HepG2 (cell line): Measurements from ENCODE around the gene KCNQ2. TPM values are rescaled to one million over a fixed set of nuclear protein-coding genes. Genes with fewer than 3 reads are reported as not detected.

Experiments used
- ASH2L ChIP-seq: fragments of 300-600, 200-600 bp; sonication (generic); IDR thresholded peaks from 2 replicates; pipeline ENCODE4 v1.7.0; 2017; ENCODE audit warnings: low read depth, mild to moderate bottlenecking, moderate library complexity, mixed read lengths, low read length; ENCODE audit not compliant: insufficient read length
- BORCS8-MEF2B ChIP-seq: sonication (generic); formaldehyde crosslinking; IDR thresholded peaks from 2 replicates; pipeline ENCODE4 v1.8.0; 2022; ENCODE audit warnings: mild to moderate bottlenecking, missing genetic modification reagents
- CREM ChIP-seq, 2 experiments: sonication (generic) in 1 of 2; formaldehyde crosslinking in 1 of 2; IDR thresholded peaks; 2 replicates each; pipeline versions ENCODE4 v1.4.0 to v1.6.1; 2016 to 2020; ENCODE audit warnings: antibody characterized with exemption in 1 of 2, mild to moderate bottlenecking in 1 of 2, missing genetic modification reagents in 1 of 2
- FOXA1 ChIP-seq, 2 experiments: fragments of 450-650 bp in 1 of 2; sonication (generic) in 1 of 2; formaldehyde crosslinking in 1 of 2; IDR thresholded peaks; 2 replicates each; pipeline versions ENCODE4 v1.4.0 to v1.6.1; 2016 to 2020; ENCODE audit warnings: missing genetic modification reagents in 1 of 2
- GATAD1 ChIP-seq: IDR thresholded peaks from 2 replicates; pipeline ENCODE4 v1.6.1; 2016; ENCODE audit warnings: missing genetic modification reagents, missing compliant biosample characterization
- GATAD2A ChIP-seq: IDR thresholded peaks from 2 replicates; pipeline ENCODE4 v1.6.1; 2016
- KDM6A ChIP-seq: IDR thresholded peaks from 2 replicates; pipeline ENCODE4 v1.6.1; 2016; ENCODE audit warnings: low read depth
- NR1H2 ChIP-seq: sonication (generic); formaldehyde crosslinking; IDR thresholded peaks from 2 replicates; pipeline ENCODE4 v1.8.1; 2022; ENCODE audit warnings: low read depth, missing genetic modification reagents, borderline replicate concordance
- TEAD3 ChIP-seq: optimal IDR thresholded peaks from 2 replicates; pipeline ENCODE3; 2016; ENCODE audit warnings: borderline replicate concordance
- ZNF12 ChIP-seq: sonication (generic); formaldehyde crosslinking; IDR thresholded peaks from 2 replicates; pipeline ENCODE4 v1.5.0; 2020; ENCODE audit warnings: missing genetic modification reagents
- ZNF225 ChIP-seq: sonication (generic); formaldehyde crosslinking; IDR thresholded peaks from 2 replicates; pipeline ENCODE4 v1.4.0; 2020; ENCODE audit warnings: mild to moderate bottlenecking, missing genetic modification reagents
- ZNF354B ChIP-seq: sonication (generic); formaldehyde crosslinking; IDR thresholded peaks from 2 replicates; pipeline ENCODE4 v1.8.0; 2022; ENCODE audit warnings: mild to moderate bottlenecking, missing genetic modification reagents
- ZNF678 ChIP-seq: sonication (generic); formaldehyde crosslinking; IDR thresholded peaks from 2 replicates; pipeline ENCODE4 v1.4.0; 2020; ENCODE audit warnings: mild to moderate bottlenecking, missing genetic modification reagents
- ZNF788 ChIP-seq: sonication (generic); formaldehyde crosslinking; IDR thresholded peaks from 2 replicates; pipeline ENCODE4 v1.5.0; 2020; ENCODE audit warnings: mild to moderate bottlenecking, missing genetic modification reagents, borderline replicate concordance
- ZNF878 ChIP-seq: sonication (generic); formaldehyde crosslinking; IDR thresholded peaks from 2 replicates; pipeline ENCODE4 v1.8.1; 2023; ENCODE audit warnings: mild to moderate bottlenecking, missing genetic modification reagents, moderate library complexity
- polyA plus RNA-seq, 8 experiments: library from polyadenylated mRNA; depleted of rRNA in 3 of 8; stranded (reverse) in 7 of 8; unstranded in 1 of 8; fragments of >200 nt; fragmentation: Illumina TruSeq in 4 of 8; extraction: Trizol in 4 of 8; gene quantifications; 2 replicates each; pipeline versions ENCODE4 v1.2.1 to v1.2.3, GENCODE V29; 2011 to 2016; ENCODE audit warnings: low read depth in 4 of 8, missing spikeins in 1 of 8, mixed read lengths in 1 of 8; ENCODE audit not compliant: insufficient read depth in 1 of 8
- total RNA-seq, 5 experiments: library from RNA; depleted of rRNA; stranded (reverse); fragments of >200 nt; fragmentation: Illumina TruSeq; extraction: Trizol; gene quantifications; 2 replicates each; pipeline ENCODE4 v1.2.3, GENCODE V29; 2016; ENCODE audit warnings: low read depth in 1 of 5
- TF ChIP-seq, protein P1 (sequence below): IDR thresholded peaks from 2 replicates; pipeline ENCODE4 v1.6.1; 2012; ENCODE audit warnings: inconsistent platforms
- TF ChIP-seq, protein P2 (sequence below): sonication (generic); formaldehyde crosslinking; IDR thresholded peaks from 2 replicates; pipeline ENCODE4 v1.5.1; 2020; ENCODE audit warnings: mild to moderate bottlenecking, missing genetic modification reagents, borderline replicate concordance
- TF ChIP-seq, protein P3 (sequence below): sonication (generic); formaldehyde crosslinking; IDR thresholded peaks from 2 replicates; pipeline ENCODE4 v1.4.0; 2020; ENCODE audit warnings: missing genetic modification reagents, low read depth, mild to moderate bottlenecking, borderline replicate concordance
- TF ChIP-seq, protein P4 (sequence below): IDR thresholded peaks from 2 replicates; pipeline ENCODE4 v1.6.1; 2016; ENCODE audit warnings: missing compliant biosample characterization, missing genetic modification reagents, borderline replicate concordance
- TF ChIP-seq, protein P5 (sequence below): sonication (generic); formaldehyde crosslinking; IDR thresholded peaks from 2 replicates; pipeline ENCODE4 v1.9.0; 2021; ENCODE audit warnings: missing genetic modification reagents, mild to moderate bottlenecking, borderline replicate concordance
- TF ChIP-seq, protein P6 (sequence below): sonication (generic); formaldehyde crosslinking; IDR thresholded peaks from 2 replicates; pipeline ENCODE4 v1.5.1; 2020; ENCODE audit warnings: mild to moderate bottlenecking, missing genetic modification reagents

The KCNQ2 gene
- total and polyA plus RNA-seq, 2 of the 13 experiments (the other 11 are each of a cell fraction or from before 2014, with no cell fraction given), result not detected

DNA sequence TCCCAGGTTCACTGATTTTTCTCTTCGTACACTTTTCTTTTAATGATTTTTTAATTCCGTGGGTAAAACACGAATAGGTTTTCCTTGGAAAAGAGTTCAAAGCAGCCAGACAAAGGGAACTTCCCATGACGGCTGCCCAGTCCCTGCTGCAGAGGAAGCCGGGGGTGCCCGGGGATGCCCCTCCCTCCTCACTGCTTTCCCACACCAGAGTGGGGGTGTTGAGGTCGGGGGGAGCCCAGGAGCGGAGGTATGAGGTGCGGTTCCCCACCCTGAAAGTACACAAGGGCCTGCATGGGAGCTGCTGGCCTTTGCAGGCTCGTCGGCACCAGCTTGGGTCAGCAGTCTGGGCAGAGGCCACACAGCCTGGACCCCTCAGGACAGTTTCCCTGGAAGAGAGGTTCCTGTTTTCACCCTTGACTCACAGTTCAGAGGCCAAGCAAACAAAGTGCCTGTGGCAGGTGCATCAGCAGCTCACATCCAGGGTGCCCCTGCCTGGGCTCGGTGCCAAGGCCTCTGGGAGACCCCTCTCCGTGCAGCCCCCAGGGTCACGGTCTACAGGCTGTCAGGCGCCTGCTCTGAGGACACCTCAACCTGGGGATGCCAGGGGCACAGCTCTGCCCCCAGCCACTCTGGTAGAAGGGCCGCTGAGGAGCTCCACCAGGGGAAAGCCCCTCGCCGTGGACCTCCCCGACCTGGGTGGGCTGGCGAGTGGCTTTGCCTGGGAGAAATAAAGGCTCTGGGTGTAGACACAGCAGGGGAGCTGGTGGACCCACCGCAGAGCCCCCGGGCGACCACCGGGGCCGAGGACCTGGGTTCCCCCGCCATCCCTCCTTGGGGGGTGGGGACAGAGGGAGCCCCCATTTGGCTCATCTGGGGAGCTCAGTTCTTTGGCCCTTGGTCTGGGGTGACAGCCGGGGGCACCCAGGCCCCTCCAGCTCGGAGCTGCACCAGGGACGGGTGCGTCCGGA lies 95.9 kb downstream of the KCNQ2 start (continued):
- TF ChIP-seq, protein P1, sequence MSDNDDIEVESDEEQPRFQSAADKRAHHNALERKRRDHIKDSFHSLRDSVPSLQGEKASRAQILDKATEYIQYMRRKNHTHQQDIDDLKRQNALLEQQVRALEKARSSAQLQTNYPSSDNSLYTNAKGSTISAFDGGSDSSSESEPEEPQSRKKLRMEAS, result no peak
- TF ChIP-seq ZNF878 (CRISPR knock-in tag) (no peak), ASH2L (no peak), BORCS8-MEF2B (CRISPR knock-in tag) (0 out of 2 replicates have a peak, but pooled peaks have one; percentile 57), GATAD2A (CRISPR knock-in tag) (peak; percentile 24; the same call in 1 of the 2 replicates), ZNF354B (CRISPR knock-in tag) (no peak), NR1H2 (CRISPR knock-in tag) (no peak), CREM (IDR thresholded peaks at IDR 0.05) (no peak), CREM (CRISPR knock-in tag; IDR thresholded peaks at IDR 0.05) (no peak), ZNF12 (CRISPR knock-in tag) (no peak), TEAD3 (CRISPR knock-in tag) (peak; percentile 39), ZNF678 (CRISPR knock-in tag) (peak; percentile 48; the same call in 1 of the 2 replicates), FOXA1 (IDR thresholded peaks at IDR 0.05) (no peak), FOXA1 (CRISPR knock-in tag; IDR thresholded peaks at IDR 0.05) (peak; percentile 4; the same call in 1 of the 2 replicates), ZNF225 (CRISPR knock-in tag) (no peak; the same call in 1 of the 2 replicates), GATAD1 (CRISPR knock-in tag) (no peak), ZNF788 (no peak), KDM6A (CRISPR knock-in tag) (no peak)
- TF ChIP-seq, protein P2, sequence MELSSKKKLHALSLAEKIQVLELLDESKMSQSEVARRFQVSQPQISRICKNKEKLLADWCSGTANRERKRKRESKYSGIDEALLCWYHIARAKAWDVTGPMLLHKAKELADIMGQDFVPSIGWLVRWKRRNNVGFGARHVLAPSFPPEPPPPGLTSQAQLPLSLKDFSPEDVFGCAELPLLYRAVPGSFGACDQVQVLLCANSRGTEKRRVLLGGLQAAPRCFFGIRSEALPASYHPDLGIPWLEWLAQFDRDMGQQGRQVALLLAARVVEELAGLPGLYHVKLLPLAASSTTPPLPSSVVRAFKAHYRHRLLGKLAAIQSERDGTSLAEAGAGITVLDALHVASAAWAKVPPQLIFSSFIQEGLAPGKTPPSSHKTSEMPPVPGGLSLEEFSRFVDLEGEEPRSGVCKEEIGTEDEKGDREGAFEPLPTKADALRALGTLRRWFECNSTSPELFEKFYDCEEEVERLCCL, result no peak
- TF ChIP-seq, protein P3, sequence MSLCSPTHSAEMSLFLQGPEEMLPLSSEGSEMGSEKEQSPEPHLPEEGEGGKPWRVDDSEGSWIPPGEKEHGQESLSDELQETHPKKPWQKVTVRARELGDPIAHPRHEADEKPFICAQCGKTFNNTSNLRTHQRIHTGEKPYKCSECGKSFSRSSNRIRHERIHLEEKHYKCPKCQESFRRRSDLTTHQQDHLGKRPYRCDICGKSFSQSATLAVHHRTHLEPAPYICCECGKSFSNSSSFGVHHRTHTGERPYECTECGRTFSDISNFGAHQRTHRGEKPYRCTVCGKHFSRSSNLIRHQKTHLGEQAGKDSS, result no peak
- TF ChIP-seq, protein P4, sequence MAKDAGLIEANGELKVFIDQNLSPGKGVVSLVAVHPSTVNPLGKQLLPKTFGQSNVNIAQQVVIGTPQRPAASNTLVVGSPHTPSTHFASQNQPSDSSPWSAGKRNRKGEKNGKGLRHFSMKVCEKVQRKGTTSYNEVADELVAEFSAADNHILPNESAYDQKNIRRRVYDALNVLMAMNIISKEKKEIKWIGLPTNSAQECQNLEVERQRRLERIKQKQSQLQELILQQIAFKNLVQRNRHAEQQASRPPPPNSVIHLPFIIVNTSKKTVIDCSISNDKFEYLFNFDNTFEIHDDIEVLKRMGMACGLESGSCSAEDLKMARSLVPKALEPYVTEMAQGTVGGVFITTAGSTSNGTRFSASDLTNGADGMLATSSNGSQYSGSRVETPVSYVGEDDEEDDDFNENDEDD (CRISPR knock-in tag), result no peak
- TF ChIP-seq, protein P5, sequence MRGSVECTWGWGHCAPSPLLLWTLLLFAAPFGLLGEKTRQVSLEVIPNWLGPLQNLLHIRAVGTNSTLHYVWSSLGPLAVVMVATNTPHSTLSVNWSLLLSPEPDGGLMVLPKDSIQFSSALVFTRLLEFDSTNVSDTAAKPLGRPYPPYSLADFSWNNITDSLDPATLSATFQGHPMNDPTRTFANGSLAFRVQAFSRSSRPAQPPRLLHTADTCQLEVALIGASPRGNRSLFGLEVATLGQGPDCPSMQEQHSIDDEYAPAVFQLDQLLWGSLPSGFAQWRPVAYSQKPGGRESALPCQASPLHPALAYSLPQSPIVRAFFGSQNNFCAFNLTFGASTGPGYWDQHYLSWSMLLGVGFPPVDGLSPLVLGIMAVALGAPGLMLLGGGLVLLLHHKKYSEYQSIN (CRISPR knock-in tag), result no peak
- TF ChIP-seq, protein P6, sequence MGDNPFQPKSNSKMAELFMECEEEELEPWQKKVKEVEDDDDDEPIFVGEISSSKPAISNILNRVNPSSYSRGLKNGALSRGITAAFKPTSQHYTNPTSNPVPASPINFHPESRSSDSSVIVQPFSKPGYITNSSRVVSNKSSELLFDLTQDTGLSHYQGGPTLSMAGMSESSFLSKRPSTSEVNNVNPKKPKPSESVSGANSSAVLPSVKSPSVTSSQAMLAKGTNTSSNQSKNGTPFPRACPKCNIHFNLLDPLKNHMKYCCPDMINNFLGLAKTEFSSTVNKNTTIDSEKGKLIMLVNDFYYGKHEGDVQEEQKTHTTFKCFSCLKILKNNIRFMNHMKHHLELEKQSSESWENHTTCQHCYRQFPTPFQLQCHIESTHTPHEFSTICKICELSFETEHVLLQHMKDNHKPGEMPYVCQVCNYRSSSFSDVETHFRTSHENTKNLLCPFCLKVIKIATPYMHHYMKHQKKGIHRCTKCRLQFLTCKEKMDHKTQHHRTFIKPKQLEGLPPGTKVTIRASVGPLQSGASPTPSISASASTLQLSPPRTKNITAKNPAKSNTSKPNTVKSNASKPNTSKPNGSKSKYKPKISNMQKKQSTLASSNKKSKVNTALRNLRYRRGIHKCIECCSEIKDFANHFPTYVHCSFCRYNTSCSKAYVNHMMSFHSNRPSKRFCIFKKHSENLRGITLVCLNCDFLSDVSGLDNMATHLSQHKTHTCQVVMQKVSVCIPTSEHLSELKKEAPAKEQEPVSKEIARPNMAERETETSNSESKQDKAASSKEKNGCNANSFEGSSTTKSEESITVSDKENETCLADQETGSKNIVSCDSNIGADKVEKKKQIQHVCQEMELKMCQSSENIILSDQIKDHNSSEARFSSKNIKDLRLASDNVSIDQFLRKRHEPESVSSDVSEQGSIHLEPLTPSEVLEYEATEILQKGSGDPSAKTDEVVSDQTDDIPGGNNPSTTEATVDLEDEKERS (CRISPR knock-in tag), result no peak
